GM12865 (cell line): ENCODE results near the gene PTGES2.

Experiments used
- DNase-seq: peaks from one replicate; pipeline ENCODE4 v3.0.0; 2010; ENCODE audit warnings: low read depth
- H3K4me3 ChIP-seq: 2 replicates; pipeline ENCODE4 v1.5.1; 2011; ENCODE audit warnings: mild to moderate bottlenecking, low read depth, low read length, control low read depth
- TF ChIP-seq, protein P1 (sequence below): IDR thresholded peaks from 2 replicates; pipeline ENCODE4 v1.5.1; 2011; ENCODE audit warnings: low read length, control low read depth, low read depth, inconsistent platforms; ENCODE audit not compliant: insufficient read depth; ENCODE audit errors: missing control alignments

PTGES2 gene

DNA sequence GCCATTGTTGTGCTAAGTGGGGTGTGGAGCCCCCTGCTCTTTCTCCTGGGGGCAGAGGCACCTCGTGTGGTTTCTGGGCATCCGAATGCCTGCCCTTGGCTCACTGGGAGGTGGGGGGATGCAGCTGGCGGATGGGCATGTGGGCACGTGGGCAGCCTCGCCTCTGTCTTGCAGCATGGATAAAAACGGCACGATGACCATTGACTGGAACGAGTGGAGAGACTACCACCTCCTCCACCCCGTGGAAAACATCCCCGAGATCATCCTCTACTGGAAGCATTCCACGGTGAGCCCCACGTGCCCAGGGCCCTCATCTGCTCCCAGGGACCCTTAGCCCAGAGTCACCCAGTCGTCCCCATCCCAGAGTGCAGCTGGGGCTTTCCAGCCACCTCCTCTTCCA, 25.3 kb downstream of the PTGES2 start:
- DNase-seq = no peak
- no peak overlapping the region for H3K4me3 ChIP-seq
- TF ChIP-seq, protein P1, sequence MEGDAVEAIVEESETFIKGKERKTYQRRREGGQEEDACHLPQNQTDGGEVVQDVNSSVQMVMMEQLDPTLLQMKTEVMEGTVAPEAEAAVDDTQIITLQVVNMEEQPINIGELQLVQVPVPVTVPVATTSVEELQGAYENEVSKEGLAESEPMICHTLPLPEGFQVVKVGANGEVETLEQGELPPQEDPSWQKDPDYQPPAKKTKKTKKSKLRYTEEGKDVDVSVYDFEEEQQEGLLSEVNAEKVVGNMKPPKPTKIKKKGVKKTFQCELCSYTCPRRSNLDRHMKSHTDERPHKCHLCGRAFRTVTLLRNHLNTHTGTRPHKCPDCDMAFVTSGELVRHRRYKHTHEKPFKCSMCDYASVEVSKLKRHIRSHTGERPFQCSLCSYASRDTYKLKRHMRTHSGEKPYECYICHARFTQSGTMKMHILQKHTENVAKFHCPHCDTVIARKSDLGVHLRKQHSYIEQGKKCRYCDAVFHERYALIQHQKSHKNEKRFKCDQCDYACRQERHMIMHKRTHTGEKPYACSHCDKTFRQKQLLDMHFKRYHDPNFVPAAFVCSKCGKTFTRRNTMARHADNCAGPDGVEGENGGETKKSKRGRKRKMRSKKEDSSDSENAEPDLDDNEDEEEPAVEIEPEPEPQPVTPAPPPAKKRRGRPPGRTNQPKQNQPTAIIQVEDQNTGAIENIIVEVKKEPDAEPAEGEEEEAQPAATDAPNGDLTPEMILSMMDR = no peak

DNA sequence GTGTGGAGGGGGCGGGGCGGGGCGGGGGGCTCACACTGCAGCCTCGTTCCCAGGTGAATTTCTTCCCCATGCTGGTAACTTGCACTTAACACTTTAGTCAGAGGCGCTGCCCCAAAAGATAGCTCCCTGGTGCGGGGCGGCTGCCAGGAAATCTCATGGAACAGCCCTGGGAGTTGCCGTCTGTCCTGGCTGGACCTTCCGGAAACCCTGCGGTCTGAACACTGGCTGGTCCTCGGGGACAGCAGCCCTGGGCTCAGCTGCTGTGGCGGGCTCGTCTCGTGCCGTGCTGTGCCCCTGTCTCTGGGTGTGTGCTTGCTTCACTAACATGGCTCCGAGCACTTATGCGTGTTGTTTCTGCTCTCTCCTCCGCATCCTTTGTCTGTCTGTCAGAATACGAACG, 25.8 kb downstream of the PTGES2 start:
- TF ChIP-seq, protein P1 = no peak
- no peak overlapping the region for H3K4me3 ChIP-seq
- DNase-seq = no peak

DNA sequence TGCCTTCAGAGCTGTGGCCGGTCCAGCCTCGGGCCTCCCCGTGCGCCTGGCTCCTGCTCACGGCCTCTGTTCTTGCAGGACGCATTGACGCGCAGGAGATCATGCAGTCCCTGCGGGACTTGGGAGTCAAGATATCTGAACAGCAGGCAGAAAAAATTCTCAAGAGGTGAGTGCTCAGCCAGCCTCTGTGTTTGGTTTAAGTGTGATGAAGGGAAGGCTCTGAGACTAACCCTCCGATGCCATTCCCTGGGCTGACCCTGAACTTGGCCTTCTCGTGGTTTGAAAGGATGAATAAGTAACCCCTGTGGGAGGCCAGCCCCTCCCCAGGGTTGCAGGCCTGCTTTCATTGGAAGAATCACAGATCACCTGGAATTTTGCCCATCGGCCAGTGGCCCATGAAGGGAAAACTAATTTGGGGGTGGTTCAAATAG, 26.3 kb downstream of the PTGES2 start:
- TF ChIP-seq, protein P1 = no peak
- no peak overlapping the region for H3K4me3 ChIP-seq
- DNase-seq = no peak

DNA sequence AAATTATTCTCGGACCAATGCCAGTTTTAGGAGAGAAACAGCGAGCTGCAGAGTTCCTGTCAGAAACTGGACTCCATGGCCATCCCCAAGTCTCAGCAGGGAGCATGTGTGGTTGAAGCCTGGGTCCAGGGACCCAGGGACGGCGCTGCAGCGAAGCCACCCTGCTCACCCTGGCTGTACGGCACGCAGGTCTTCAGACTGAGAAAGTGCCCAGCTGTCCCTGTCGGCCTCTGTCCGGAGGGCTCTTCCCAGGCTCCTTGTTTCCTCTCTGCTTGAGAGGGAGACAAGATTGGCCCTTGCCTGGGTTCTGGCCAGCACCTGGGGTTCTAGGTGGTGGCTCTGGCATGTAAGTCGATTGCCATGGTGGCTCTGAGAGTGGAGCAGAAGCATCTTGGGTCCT, 26.9 kb downstream of the PTGES2 start:
- TF ChIP-seq, protein P1 = no peak
- DNase-seq = no peak
- no peak overlapping the region for H3K4me3 ChIP-seq

DNA sequence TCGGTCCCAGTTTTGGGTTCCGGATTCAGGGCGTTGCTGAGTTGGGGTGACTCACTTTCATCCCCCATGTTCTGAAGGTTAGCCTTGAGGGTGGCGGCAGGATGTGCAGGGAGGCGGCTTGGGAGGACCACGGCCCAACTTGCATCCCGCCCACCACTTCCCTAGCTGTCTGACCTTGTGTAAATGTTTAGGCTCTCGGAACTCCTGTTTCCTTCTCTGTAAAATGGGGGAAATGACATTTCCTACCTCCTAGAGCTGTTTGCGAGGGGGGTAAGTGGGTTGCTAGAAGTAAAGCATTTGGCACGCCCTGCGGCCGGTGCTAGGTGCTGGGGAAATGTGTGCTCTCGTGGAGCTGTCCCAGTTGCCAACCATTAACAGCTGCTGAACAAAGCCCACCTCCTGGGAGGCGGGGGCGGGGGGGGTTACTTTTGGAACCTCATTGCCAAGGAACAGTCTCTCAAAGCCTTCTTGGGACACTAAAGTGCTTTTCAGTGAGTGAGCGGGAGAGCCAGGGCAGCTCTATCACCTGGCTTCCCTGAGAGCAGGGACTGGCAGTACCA, 27.5 kb downstream of the PTGES2 start:
- H3K4me3 ChIP-seq = no peak overlapping the region
- no peak for DNase-seq
- TF ChIP-seq, protein P1 = no peak

DNA sequence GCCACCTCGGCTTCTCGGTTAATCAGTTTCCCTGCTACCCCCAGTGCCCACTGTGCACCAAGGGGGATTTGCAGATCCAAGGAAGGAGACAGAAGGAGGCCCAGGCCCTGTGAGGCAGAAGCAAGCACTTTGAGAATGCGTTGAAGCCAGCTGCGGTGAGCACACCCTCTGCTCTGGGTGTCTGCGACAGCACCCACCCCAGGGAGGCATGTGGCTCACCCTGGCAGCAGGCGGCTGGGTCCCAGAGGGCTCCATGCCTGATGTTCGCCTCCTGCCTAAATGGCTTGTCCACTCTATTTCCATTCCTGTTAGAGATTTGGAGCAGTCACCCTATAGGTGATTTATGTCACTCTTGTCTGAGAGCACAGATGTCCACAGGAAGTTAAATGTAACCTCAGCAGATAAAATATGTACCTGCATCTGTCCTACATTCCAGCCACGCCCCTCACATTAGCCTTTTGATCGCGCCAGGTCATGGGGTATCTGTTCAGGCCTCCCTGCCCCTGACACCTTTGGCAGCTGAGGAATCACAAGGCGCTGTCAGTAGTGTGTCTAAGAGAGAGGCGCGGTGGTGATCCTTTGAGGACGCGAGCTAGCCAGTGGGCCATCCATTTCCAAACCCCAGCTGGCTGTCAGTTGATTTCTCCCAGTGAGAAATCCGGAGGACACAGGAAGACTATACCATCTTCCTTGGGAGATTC, 28.1 kb downstream of the PTGES2 start:
- H3K4me3 ChIP-seq = no peak overlapping the region
- DNase-seq = no peak
- TF ChIP-seq, protein P1 = no peak
